Measurements from ENCODE around the gene EIF4G3.

- no peak for TF ChIP-seq SRF (IDR thresholded peaks at IDR 0.05; ENCODE audit: low read depth, low read length)
- no peak for TF ChIP-seq ATF3 (IDR thresholded peaks at IDR 0.05; ENCODE audit: insufficient read depth, low read depth, low read length)
- no peak for TF ChIP-seq SP1 (IDR thresholded peaks at IDR 0.05; ENCODE audit: low read depth, low read length)
- no peak for TF ChIP-seq CEBPB (IDR thresholded peaks at IDR 0.05; ENCODE audit: low read depth, low read length)
- TF ChIP-seq NANOG (IDR thresholded peaks at IDR 0.05; ENCODE audit: insufficient read depth, low read depth, low read length, poor library complexity, severe bottlenecking) = no peak
- TF ChIP-seq, protein P1, sequence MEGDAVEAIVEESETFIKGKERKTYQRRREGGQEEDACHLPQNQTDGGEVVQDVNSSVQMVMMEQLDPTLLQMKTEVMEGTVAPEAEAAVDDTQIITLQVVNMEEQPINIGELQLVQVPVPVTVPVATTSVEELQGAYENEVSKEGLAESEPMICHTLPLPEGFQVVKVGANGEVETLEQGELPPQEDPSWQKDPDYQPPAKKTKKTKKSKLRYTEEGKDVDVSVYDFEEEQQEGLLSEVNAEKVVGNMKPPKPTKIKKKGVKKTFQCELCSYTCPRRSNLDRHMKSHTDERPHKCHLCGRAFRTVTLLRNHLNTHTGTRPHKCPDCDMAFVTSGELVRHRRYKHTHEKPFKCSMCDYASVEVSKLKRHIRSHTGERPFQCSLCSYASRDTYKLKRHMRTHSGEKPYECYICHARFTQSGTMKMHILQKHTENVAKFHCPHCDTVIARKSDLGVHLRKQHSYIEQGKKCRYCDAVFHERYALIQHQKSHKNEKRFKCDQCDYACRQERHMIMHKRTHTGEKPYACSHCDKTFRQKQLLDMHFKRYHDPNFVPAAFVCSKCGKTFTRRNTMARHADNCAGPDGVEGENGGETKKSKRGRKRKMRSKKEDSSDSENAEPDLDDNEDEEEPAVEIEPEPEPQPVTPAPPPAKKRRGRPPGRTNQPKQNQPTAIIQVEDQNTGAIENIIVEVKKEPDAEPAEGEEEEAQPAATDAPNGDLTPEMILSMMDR (IDR thresholded peaks at IDR 0.05; ENCODE audit: control extremely low read depth in 1 of 3, insufficient read depth in 1 of 3, low read depth in 1 of 3, low read length in 3 of 3) = no peak
- no peak for TF ChIP-seq JUN (IDR thresholded peaks at IDR 0.05; ENCODE audit: low read depth, low read length)
- TF ChIP-seq JUND (IDR thresholded peaks at IDR 0.05; ENCODE audit: low read length) = no peak
- no peak for TF ChIP-seq ATF2 (IDR thresholded peaks at IDR 0.05; ENCODE audit: low read length)
- TF ChIP-seq POLR2A (IDR thresholded peaks at IDR 0.05; ENCODE audit: control extremely low read depth in 1 of 2, low read depth in 2 of 2, low read length in 2 of 2) = no peak
- TF ChIP-seq, protein P2, sequence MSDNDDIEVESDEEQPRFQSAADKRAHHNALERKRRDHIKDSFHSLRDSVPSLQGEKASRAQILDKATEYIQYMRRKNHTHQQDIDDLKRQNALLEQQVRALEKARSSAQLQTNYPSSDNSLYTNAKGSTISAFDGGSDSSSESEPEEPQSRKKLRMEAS (IDR thresholded peaks at IDR 0.05) = no peak
Measured at GRCh38 chr1:21124846-21125245, 51.9 kb downstream of the EIF4G3 start.
